Measurements from ENCODE around the gene TMEM132D. TPM values are rescaled to one million over a fixed set of nuclear protein-coding genes. Genes with fewer than 3 reads are reported as not detected.

TMEM132D gene
- total and polyA plus RNA-seq, 2 of the 8 experiments (the other 6 are each of a cell fraction or from before 2014, with no cell fraction given) = 3.5 to 10.1 TPM

DNA sequence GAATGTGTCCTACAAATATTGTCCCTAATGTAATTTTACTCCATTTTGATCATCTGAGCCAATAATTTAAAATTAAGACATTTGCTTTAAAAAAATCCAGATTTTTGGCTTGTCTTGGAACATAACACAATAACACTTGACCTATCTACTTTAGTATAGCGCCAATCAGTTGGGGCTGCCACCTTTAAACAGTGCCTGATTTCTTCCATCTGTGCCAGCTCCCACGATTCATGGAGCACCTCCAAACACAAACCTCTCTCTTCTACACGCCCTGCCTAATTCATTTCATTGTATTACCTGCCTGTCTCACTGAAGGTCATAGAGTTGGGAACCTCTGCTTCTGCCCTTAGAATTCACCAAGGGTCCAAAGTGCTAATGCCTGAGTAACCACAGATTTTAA, 352.4 kb downstream of the TMEM132D start (continued):
- TF ChIP-seq, protein P1, sequence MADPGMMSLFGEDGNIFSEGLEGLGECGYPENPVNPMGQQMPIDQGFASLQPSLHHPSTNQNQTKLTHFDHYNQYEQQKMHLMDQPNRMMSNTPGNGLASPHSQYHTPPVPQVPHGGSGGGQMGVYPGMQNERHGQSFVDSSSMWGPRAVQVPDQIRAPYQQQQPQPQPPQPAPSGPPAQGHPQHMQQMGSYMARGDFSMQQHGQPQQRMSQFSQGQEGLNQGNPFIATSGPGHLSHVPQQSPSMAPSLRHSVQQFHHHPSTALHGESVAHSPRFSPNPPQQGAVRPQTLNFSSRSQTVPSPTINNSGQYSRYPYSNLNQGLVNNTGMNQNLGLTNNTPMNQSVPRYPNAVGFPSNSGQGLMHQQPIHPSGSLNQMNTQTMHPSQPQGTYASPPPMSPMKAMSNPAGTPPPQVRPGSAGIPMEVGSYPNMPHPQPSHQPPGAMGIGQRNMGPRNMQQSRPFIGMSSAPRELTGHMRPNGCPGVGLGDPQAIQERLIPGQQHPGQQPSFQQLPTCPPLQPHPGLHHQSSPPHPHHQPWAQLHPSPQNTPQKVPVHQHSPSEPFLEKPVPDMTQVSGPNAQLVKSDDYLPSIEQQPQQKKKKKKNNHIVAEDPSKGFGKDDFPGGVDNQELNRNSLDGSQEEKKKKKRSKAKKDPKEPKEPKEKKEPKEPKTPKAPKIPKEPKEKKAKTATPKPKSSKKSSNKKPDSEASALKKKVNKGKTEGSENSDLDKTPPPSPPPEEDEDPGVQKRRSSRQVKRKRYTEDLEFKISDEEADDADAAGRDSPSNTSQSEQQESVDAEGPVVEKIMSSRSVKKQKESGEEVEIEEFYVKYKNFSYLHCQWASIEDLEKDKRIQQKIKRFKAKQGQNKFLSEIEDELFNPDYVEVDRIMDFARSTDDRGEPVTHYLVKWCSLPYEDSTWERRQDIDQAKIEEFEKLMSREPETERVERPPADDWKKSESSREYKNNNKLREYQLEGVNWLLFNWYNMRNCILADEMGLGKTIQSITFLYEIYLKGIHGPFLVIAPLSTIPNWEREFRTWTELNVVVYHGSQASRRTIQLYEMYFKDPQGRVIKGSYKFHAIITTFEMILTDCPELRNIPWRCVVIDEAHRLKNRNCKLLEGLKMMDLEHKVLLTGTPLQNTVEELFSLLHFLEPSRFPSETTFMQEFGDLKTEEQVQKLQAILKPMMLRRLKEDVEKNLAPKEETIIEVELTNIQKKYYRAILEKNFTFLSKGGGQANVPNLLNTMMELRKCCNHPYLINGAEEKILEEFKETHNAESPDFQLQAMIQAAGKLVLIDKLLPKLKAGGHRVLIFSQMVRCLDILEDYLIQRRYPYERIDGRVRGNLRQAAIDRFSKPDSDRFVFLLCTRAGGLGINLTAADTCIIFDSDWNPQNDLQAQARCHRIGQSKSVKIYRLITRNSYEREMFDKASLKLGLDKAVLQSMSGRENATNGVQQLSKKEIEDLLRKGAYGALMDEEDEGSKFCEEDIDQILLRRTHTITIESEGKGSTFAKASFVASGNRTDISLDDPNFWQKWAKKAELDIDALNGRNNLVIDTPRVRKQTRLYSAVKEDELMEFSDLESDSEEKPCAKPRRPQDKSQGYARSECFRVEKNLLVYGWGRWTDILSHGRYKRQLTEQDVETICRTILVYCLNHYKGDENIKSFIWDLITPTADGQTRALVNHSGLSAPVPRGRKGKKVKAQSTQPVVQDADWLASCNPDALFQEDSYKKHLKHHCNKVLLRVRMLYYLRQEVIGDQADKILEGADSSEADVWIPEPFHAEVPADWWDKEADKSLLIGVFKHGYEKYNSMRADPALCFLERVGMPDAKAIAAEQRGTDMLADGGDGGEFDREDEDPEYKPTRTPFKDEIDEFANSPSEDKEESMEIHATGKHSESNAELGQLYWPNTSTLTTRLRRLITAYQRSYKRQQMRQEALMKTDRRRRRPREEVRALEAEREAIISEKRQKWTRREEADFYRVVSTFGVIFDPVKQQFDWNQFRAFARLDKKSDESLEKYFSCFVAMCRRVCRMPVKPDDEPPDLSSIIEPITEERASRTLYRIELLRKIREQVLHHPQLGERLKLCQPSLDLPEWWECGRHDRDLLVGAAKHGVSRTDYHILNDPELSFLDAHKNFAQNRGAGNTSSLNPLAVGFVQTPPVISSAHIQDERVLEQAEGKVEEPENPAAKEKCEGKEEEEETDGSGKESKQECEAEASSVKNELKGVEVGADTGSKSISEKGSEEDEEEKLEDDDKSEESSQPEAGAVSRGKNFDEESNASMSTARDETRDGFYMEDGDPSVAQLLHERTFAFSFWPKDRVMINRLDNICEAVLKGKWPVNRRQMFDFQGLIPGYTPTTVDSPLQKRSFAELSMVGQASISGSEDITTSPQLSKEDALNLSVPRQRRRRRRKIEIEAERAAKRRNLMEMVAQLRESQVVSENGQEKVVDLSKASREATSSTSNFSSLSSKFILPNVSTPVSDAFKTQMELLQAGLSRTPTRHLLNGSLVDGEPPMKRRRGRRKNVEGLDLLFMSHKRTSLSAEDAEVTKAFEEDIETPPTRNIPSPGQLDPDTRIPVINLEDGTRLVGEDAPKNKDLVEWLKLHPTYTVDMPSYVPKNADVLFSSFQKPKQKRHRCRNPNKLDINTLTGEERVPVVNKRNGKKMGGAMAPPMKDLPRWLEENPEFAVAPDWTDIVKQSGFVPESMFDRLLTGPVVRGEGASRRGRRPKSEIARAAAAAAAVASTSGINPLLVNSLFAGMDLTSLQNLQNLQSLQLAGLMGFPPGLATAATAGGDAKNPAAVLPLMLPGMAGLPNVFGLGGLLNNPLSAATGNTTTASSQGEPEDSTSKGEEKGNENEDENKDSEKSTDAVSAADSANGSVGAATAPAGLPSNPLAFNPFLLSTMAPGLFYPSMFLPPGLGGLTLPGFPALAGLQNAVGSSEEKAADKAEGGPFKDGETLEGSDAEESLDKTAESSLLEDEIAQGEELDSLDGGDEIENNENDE (IDR thresholded peaks at IDR 0.05; ENCODE audit: insufficient replicate concordance, low read length) = no peak
- no peak for TF ChIP-seq POU5F1 (IDR thresholded peaks at IDR 0.05; ENCODE audit: low read depth, low read length)
- no peak for TF ChIP-seq SP1 (IDR thresholded peaks at IDR 0.05; ENCODE audit: low read depth, low read length)
- TF ChIP-seq POLR2AphosphoS5 (IDR thresholded peaks at IDR 0.05; ENCODE audit: low read depth, low read length) = no peak
- no peak for TF ChIP-seq SP4 (IDR thresholded peaks at IDR 0.05; ENCODE audit: low read length)
- TF ChIP-seq SUZ12 (IDR thresholded peaks at IDR 0.05; ENCODE audit: low read length) = no peak
- TF ChIP-seq CTBP2 (IDR thresholded peaks at IDR 0.05; ENCODE audit: borderline replicate concordance, insufficient read depth, insufficient read length, low read length) = no peak
- no peak for TF ChIP-seq SIN3A (conservative IDR thresholded peaks at IDR 0.05 in 1 of 2, IDR thresholded peaks at IDR 0.05 in 1 of 2; ENCODE audit: low read depth in 1 of 2, low read length in 2 of 2)
- TF ChIP-seq NANOG (IDR thresholded peaks at IDR 0.05; ENCODE audit: insufficient read depth, low read depth, low read length, poor library complexity, severe bottlenecking) = no peak
- no peak for TF ChIP-seq BACH1 (IDR thresholded peaks at IDR 0.05; ENCODE audit: low read length)
- TF ChIP-seq TBP (IDR thresholded peaks at IDR 0.05; ENCODE audit: low read depth, low read length) = no peak
- TF ChIP-seq ASH2L (IDR thresholded peaks at IDR 0.05; ENCODE audit: low read length) = no peak

All from H1 (cell line).